H7 (cell line): Measurements from ENCODE around the gene CALCB. TPM values are rescaled to one million over a fixed set of nuclear protein-coding genes. Genes with fewer than 3 reads are reported as not detected.

ENCODE experiments used
- DNase-seq: peaks from one replicate; pipeline ENCODE4 v3.0.0; 2012
- H3K27me3 ChIP-seq: 2 replicates; pipeline ENCODE4 v1.6.0; 2011; ENCODE audit warnings: mild to moderate bottlenecking, low read length; ENCODE audit not compliant: control insufficient read depth, insufficient read depth
- H3K36me3 ChIP-seq: replicated peaks from 2 replicates; pipeline ENCODE4 v1.5.1; 2011; ENCODE audit warnings: low read length; ENCODE audit not compliant: control insufficient read depth, insufficient read depth
- H3K4me3 ChIP-seq: 2 replicates; pipeline ENCODE4 v1.5.1; 2011; ENCODE audit warnings: low read depth, mild to moderate bottlenecking, control low read depth, low read length, moderate library complexity; ENCODE audit not compliant: insufficient read depth
- total RNA-seq: library from RNA; depleted of rRNA; stranded (reverse); fragments of >200 nt; shearing (Covaris generic); gene quantifications from 2 replicates; pipeline ENCODE4 v1.2.3, GENCODE V29; 2014

The CALCB gene
- total RNA-seq, 1 experiment from 2014 or later = 0.21 TPM

DNA sequence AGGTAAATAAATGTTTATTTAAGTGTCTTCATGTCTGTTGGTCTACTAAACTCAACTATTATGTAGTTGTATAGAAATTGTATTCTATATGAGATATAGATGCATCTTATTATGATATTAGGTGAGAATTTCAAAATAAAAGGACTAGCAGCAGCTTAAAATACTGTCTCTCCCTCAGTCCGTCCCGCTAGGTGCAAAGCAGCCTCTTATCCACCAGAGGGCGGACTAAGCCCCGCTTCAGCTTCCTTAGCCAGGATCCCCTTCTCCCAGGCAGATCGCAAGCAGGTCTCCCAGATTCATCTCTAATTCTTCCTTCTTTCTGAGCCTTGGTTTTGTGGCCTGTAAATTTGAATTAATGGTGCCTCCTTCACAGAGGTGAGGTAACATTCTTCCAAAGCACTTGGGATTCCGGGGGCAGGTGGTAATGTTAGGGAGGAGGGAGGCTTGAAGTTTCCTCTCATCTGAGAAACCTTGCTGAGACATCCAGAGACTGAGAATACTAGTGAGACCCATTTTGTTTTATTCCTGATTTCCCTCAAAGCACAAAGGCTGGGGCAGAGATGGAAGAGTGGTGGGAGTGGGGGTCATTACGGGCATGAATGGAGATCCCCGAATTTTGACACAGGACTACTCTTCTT, 27.8 kb downstream of the CALCB start:
- Histone ChIP-seq H3K27me3 (no peaks in the 10 kb centered on the region; the same call in 1 of the 2 replicates), H3K4me3 (no peak overlapping the region), H3K36me3 (no peaks in the 10 kb centered on the region)
- peak; percentile 69 for DNase-seq

DNA sequence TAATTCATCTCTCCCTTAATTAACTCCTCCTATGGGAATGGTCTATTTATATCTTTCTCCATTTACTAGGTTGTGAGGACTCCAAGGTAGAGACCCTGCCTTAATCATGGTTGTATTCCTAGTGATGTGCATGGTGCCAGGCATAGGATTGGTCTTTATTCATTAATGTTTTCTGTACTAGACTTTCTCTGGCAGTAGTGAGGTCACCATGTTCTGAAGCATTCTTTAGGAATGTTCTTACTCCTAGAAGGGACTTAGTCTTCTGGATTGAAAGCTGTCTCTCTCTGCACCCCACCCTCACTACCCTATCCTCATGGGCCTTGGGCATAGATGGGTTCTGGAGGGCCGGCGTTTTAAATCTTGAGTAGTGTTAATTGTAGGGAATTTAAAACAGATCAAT, 30.8 kb downstream of the CALCB start:
- Histone ChIP-seq H3K4me3 (no peak overlapping the region), H3K36me3 (no peaks in the 10 kb centered on the region), H3K27me3 (no peaks in the 10 kb centered on the region)
- no peak for DNase-seq

DNA sequence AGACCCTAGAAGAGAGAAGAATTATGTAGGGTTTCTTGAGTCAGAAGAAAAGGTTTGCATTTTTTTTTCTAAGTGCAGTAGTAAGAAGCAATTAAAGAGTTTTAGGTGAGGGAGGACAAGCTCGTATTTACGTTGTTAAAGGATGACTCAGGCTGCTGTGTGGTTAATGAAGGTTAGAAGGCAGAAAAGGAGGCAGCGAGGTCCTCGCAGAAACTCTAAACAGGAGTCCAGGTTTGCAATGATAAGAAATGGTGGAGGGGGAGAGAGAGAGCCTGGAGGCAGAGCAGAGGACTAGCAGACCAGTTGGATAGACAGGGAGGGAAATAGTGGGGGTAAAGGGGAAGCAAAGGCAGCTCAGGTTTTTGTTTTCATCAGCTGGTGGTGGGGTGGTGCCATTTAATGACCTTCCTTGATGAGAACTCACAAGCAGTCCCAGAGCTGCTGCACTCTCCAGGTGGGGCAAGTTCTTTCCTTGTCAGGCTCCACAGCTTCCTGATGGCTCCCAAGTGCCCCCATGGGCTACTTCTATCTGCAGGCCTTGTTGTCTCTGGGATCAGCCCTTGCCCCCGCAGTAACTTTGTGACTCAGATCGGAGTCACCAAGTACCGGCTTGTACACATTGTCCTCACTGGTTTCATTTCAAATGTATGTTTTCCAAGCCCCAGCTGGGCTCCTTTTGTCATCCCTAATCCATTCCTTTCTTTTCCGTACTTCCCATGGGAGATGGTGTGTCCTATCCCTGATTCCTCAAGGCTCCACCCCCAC, 33.0 kb downstream of the CALCB start:
- Histone ChIP-seq H3K36me3 (no peaks in the 10 kb centered on the region), H3K4me3 (no peak overlapping the region), H3K27me3 (no peaks in the 10 kb centered on the region)
- no peak for DNase-seq

DNA sequence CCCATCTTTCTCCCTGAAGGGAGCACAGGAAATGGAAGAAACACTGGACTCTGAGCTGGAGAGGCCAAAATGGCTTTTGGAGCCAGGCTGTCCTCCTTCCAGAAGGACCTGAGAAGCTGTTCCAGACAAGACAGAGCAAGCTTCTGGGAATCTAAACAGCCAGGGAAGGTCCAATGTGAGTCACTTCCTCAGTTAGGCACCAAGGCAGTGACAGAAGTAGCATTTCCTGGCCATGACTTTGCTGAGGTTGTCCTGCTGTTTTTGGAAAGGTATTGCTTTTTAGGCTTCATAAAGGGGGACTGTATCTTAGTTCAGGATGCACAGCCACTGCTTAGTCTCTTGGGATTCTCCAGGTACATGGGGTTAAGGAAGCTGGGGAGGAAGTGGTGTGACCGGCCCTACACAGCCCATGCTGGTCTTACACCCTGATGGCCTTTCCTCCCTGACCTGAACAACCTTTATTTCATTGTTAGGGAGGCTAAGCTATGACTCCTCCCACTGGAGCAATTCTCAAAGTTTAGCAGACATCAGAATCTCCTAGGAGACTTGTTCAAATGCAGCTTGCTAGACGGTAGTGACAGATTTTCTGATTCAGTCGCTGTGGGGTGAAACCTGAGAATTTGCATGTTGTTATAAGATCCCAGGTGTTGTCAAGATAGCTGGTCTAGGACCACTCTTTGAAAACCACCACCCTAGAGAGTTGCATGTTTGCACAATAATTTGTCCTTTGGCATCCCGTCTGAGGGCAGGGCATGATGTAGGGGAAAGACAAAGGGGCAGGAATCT, 34.5 kb downstream of the CALCB start:
- peaks cover 2% of the 10 kb centered on the region; the same call in 1 of the 2 replicates for H3K27me3 ChIP-seq
- H3K36me3 ChIP-seq = no peaks in the 10 kb centered on the region
- no peak for DNase-seq
- H3K4me3 ChIP-seq = no peak overlapping the region

DNA sequence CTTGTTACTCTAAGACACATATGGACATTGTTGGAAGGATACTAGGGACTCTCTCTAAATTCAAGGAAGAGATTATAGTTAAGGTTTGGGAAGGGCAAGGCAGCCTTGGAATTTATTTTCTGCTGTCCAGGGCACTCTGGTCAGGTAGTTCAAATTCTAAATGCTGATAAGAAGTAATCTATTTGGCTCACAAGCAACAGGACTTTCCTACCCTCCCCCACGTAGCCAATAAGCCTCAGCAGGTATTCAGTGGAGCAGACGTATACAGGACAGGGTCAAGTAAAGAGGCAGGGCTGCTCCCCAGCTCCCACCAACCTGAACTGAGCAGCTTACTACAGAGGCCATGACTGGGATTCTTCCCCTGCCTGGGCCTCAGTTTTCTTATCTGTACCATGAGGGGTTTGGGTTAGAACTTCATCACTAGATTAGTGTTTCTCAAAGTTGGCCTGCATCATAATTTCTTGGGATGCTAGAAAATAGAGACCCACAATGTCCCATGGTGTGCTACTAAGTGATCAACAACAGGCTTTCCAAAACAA, 35.3 kb downstream of the CALCB start:
- Histone ChIP-seq H3K36me3 (no peaks in the 10 kb centered on the region), H3K4me3 (no peak overlapping the region), H3K27me3 (peaks cover 9% of the 10 kb centered on the region)
- DNase-seq = no peak

DNA sequence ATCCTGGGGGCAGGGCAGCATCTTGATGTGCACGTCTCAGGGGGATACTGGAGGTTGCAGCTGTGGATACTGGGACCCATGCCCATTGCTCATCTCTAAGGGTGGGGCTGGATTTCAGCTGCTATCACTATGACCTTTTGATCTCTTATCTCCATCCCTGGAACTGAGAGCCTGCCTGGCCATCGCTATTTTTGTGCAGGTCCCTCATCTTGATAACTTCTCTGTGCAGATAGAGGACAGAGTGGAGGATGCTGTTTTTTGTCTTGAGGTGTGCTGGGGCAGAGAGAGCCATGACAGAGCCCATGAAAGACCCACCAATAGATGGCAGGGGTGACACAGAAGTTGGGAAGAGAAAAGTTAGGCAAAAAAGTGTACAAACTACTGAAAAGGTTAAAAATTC, 36.2 kb downstream of the CALCB start:
- DNase-seq = no peak
- no peaks in the 10 kb centered on the region for H3K36me3 ChIP-seq
- peaks cover 17% of the 10 kb centered on the region for H3K27me3 ChIP-seq
- no peak overlapping the region for H3K4me3 ChIP-seq

DNA sequence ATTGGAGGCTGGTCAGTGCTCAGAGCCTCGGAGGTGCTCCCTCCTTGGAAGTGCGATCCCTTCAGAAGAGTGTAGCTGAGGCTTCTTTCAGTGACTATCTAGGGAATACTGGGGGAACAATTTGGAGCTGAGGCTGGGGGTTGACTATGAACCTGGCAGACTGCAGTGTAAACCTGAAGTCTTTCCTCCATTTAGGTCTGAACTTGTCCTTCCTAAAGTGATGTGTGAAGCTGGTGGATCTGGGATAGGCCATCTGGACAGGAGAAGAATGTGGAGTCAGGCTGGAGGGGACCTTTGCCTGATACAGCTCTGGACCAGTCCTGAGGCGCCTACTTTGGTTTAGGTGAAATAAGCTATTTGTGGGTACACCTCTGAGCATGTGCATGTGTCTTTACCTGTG, 37.8 kb downstream of the CALCB start:
- no peak for DNase-seq
- Histone ChIP-seq H3K4me3 (no peak overlapping the region), H3K36me3 (no peaks in the 10 kb centered on the region), H3K27me3 (peaks cover 25% of the 10 kb centered on the region)

DNA sequence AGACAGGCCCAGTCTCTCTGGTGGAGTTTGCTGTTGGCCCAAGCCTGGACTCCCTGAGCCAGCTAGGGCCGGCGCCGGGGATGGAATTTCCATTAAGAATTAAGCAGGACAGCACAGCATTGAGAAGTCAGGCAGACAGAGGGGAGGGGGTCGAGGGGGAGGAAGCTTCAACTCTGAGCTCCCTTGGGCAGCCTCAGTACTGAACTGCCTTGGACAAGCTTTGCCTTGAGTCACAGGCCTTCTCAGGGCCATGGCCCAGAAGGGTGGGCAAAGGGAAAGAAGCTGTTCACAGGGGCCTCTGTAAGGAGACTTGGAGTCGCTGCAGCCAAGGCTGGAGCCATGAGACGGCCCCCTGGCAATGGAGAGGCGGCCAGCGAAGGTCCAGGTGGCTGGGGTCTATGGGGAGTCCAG, 38.7 kb downstream of the CALCB start:
- DNase-seq = no peak

DNA sequence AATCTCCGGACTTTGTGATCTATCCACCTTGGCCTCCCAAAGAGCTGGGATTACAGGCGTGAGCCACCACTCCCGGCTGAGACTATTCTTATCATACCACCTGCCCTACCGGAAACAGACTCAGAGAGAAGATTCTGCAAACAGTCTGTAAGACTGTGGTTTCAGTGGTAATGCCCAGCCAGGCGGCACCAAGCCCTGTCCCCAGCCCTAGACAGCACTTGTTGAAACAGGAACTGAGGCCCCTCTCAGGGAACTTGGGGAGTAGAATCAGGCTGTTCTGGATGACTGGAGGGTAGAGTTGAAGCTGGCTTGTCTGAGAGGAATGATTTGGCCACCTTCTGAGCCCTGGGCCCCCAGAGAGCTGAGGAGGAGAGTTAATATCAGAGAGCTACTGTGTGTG, 40.0 kb downstream of the CALCB start:
- no peak for DNase-seq

More for the DNA sequence above, 38.7 kb downstream of the CALCB start:
- Histone ChIP-seq H3K4me3 (no peak overlapping the region), H3K27me3 (peaks cover 25% of the 10 kb centered on the region), H3K36me3 (no peaks in the 10 kb centered on the region)

DNA sequence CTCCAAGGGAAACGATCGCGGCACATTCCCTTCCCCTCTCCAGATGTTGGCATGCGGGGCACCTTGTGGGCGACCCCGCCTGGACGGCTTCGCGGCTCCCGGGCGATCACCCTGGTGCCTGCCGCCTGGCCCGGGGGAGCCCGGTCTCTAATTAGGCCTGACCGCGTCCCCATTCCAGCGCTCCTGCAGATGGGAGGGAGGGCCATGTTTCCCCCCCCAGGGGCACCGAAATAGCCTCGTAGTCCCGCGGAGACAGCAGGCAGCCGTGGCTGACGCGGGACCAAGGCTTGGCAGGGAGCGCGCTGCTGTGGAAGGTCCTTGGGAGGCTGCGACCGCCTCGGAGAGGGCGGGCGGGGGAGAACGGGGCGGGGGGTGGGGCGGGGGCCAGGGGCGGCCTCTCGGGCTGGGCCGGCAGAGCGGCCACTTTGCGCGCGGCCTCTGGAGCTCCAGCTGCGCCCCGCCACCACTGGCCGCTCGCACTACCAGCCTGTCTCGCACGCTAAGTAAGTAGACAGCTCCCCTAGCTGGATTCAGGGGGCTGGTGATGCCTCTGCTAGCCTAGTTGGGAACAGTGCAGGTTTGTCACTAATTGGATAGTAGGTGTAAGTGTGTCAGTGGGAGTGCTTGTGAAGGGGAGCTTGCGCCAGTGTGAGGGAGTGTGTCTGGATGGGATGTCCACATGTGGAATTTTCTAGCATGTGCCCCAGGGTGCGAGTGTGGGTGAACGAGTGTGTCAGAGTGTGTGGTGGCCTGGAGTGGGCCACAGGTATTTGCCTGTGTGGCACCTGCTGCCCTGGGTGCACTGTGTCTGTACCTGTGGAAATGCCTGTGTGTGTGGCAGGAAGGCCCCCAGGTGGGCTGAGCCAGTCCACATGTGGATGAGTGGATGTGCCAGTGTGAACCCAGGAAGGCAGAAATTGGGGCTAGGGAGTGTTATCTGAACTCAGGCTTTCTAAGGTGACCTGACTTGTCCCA, 41.4 kb downstream of the CALCB start, which contains the start of gene INSC:
INSC (plus strand) TSS at position 423 of the 975 bp plus-strand sequence. CDS start 34,252 bp downstream, outside the sequence.
- peak; percentile 84 for DNase-seq

More for the DNA sequence above, 40.0 kb downstream of the CALCB start:
- Histone ChIP-seq H3K36me3 (no peaks in the 10 kb centered on the region), H3K27me3 (peaks cover 25% of the 10 kb centered on the region), H3K4me3 (no peak overlapping the region)

DNA sequence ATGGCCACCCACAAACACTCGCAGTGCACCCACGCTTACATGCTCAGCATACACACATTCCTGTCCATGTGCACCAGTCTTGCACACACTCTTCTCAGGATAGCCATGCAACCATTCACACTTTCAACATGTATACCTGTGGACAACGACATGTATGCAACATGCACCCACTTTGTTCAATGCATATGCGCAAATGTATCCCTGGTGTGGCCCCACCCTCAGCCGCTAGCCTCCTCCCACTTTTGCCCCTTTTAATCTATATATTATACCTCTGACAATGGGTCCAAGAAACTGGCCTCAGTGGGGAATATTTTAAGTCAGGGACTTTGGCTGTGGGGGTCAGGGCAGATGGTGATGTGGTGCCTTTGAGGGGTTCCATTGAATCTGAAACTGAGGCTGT, 42.3 kb downstream of the CALCB start:
- no peak for DNase-seq
- Histone ChIP-seq H3K27me3 (peaks cover 25% of the 10 kb centered on the region), H3K36me3 (no peaks in the 10 kb centered on the region), H3K4me3 (no peak overlapping the region)

More for the DNA sequence above, 41.4 kb downstream of the CALCB start, which contains the start of gene INSC:
- Histone ChIP-seq H3K36me3 (no peaks in the 10 kb centered on the region), H3K27me3 (peaks cover 25% of the 10 kb centered on the region), H3K4me3 (peak within 1 kb of the TSS; percentile 32)

DNA sequence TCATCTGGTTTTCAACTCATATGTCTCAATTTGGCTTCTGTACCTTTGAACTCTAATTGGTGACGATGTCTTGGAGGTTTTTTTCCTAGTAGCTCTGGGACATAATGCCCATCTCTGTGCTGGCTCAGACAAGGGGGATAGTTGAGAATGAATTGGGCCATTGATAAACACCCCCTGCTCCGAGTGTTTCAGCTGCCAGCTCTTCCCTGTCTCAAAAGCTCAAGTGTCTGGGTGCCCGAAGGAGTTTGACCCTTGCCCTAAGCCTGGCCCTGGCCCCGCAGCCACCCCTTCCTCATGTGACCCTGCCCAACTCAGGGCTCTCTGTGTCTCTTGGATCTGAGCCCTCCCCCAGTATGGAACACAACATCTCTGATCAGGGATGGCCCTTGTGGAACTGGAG, 44.4 kb downstream of the CALCB start:
- no peak for DNase-seq
- H3K4me3 ChIP-seq = no peak overlapping the region
- peaks cover 25% of the 10 kb centered on the region for H3K27me3 ChIP-seq
- H3K36me3 ChIP-seq = no peaks in the 10 kb centered on the region

DNA sequence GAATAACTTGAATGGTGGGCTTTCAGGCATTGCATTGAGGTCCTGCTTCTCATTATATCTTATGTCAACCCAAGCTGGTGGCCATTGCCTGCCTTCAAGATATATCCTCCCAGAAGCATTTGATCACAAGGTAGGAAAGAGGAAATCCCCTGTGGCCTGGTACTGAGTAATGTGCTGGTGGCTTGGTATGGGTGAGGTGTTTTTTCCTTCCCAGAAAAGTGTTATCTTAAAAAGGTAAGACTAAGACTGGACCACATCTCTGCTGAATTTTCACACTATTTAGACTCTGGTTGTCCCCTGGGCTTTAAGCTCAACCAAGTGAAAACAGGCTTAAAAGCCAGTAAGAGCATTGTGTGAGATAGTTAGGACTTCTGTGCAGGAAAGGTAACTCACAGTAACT, 45.0 kb downstream of the CALCB start:
- peaks cover 19% of the 10 kb centered on the region for H3K27me3 ChIP-seq

More for the DNA sequence above, 45.0 kb downstream of the CALCB start:
- H3K36me3 ChIP-seq = no peaks in the 10 kb centered on the region
- DNase-seq = no peak
- H3K4me3 ChIP-seq = no peak overlapping the region
